ENCODE data around the gene STAT3. TPM values are rescaled to one million over a fixed set of nuclear protein-coding genes. Genes with fewer than 3 reads are reported as not detected.
A peak's percentile ranks its signal among the peaks of the same experiment; 100 is the strongest.

STAT3 gene
- total and polyA plus RNA-seq, 9 donors = 42.6 to 56.9 (median 47.7) TPM

GRCh38 chr17:42338427-42338985, 49.7 kb downstream of the STAT3 start:
- Histone ChIP-seq H3K27ac (ENCODE audit: low read length) (no peak overlapping the region), H3K36me3 (ENCODE audit: control insufficient read depth, insufficient read depth, low read length) (peaks cover 73% of the 10 kb centered on the region), H3K27me3 (ENCODE audit: control insufficient read depth, insufficient read depth, low read length) (no peaks in the 10 kb centered on the region), H3K4me1 (ENCODE audit: control insufficient read depth, insufficient read depth, low read length) (no peaks in the 10 kb centered on the region), H3K9me3 (replicated peaks; ENCODE audit: control insufficient read depth, low read depth, low read length) (no peaks in the 10 kb centered on the region), H3K4me3 (ENCODE audit: low read length) (no peak overlapping the region)
- DNase-seq = no peak
- WGBS (ENCODE audit: insufficient coverage) = 100% methylated on average over 4 of the region's 4 CpGs

GRCh38 chr17:42337442-42337841, 50.8 kb downstream of the STAT3 start:
- Histone ChIP-seq H3K27ac (ENCODE audit: low read length) (no peak overlapping the region), H3K36me3 (ENCODE audit: control insufficient read depth, insufficient read depth, low read length) (peaks cover 75% of the 10 kb centered on the region), H3K9me3 (replicated peaks; ENCODE audit: control insufficient read depth, low read depth, low read length) (no peaks in the 10 kb centered on the region), H3K27me3 (ENCODE audit: control insufficient read depth, insufficient read depth, low read length) (no peaks in the 10 kb centered on the region), H3K4me3 (ENCODE audit: low read length) (no peak overlapping the region), H3K4me1 (ENCODE audit: control insufficient read depth, insufficient read depth, low read length) (no peaks in the 10 kb centered on the region)
- DNase-seq = peak; percentile 38
- 76% methylated on average over 15 of the region's 15 CpGs for WGBS (ENCODE audit: insufficient coverage)

- H3K27ac ChIP-seq (ENCODE audit: low read length) = no peak overlapping the region
- H3K27me3 ChIP-seq (ENCODE audit: control insufficient read depth, insufficient read depth, low read length) = no peaks in the 10 kb centered on the region
- no peak overlapping the region for H3K4me3 ChIP-seq (ENCODE audit: low read length)
- H3K4me1 ChIP-seq (ENCODE audit: control insufficient read depth, insufficient read depth, low read length) = no peaks in the 10 kb centered on the region
- no peaks in the 10 kb centered on the region for H3K9me3 ChIP-seq (replicated peaks; ENCODE audit: control insufficient read depth, low read depth, low read length)
- no peak for DNase-seq
- WGBS (ENCODE audit: insufficient coverage) = no CpG with 5 or more reads among the region's 3 CpGs
- peaks cover 61% of the 10 kb centered on the region for H3K36me3 ChIP-seq (ENCODE audit: control insufficient read depth, insufficient read depth, low read length)
These were observed 53.6 kb downstream of the STAT3 start for GRCh38 chr17:42334677-42335076.

- no peaks in the 10 kb centered on the region for H3K9me3 ChIP-seq (replicated peaks; ENCODE audit: control insufficient read depth, low read depth, low read length)
- peaks cover 55% of the 10 kb centered on the region for H3K36me3 ChIP-seq (ENCODE audit: control insufficient read depth, insufficient read depth, low read length)
- H3K4me1 ChIP-seq (ENCODE audit: control insufficient read depth, insufficient read depth, low read length) = peaks cover 9% of the 10 kb centered on the region
- no peak overlapping the region for H3K4me3 ChIP-seq (ENCODE audit: low read length)
- H3K27me3 ChIP-seq (ENCODE audit: control insufficient read depth, insufficient read depth, low read length) = no peaks in the 10 kb centered on the region
- H3K27ac ChIP-seq (ENCODE audit: low read length) = no peak overlapping the region
- WGBS (ENCODE audit: insufficient coverage) = no CpG with 5 or more reads among the region's 1 CpG
- no peak for DNase-seq
These were observed 55.2 kb downstream of the STAT3 start for GRCh38 chr17:42333053-42333452.

- H3K27me3 ChIP-seq (ENCODE audit: control insufficient read depth, insufficient read depth, low read length) = no peaks in the 10 kb centered on the region
- no CpG with 5 or more reads among the region's 11 CpGs for WGBS (ENCODE audit: insufficient coverage)
- H3K36me3 ChIP-seq (ENCODE audit: control insufficient read depth, insufficient read depth, low read length) = peaks cover 49% of the 10 kb centered on the region
- DNase-seq = peak; percentile 60
- H3K9me3 ChIP-seq (replicated peaks; ENCODE audit: control insufficient read depth, low read depth, low read length) = no peaks in the 10 kb centered on the region
- no peak overlapping the region for H3K4me3 ChIP-seq (ENCODE audit: low read length)
- H3K27ac ChIP-seq (ENCODE audit: low read length) = peak overlapping the region; percentile 82
- H3K4me1 ChIP-seq (ENCODE audit: control insufficient read depth, insufficient read depth, low read length) = peaks cover 9% of the 10 kb centered on the region
These were observed 58.9 kb downstream of the STAT3 start for GRCh38 chr17:42329025-42329976.

- H3K27ac ChIP-seq (ENCODE audit: low read length) = no peak overlapping the region
- H3K9me3 ChIP-seq (replicated peaks; ENCODE audit: control insufficient read depth, low read depth, low read length) = no peaks in the 10 kb centered on the region
- peaks cover 62% of the 10 kb centered on the region for H3K36me3 ChIP-seq (ENCODE audit: control insufficient read depth, insufficient read depth, low read length)
These were observed 63.2 kb downstream of the STAT3 start for GRCh38 chr17:42325026-42325425.

GRCh38 chr17:42323268-42323773, 64.9 kb downstream of the STAT3 start:
- H3K27ac ChIP-seq (ENCODE audit: low read length) = no peak overlapping the region

More at GRCh38 chr17:42325026-42325425, 63.2 kb downstream of the STAT3 start:
- DNase-seq = no peak
- Histone ChIP-seq H3K27me3 (ENCODE audit: control insufficient read depth, insufficient read depth, low read length) (no peaks in the 10 kb centered on the region), H3K4me1 (ENCODE audit: control insufficient read depth, insufficient read depth, low read length) (peaks cover 11% of the 10 kb centered on the region), H3K4me3 (ENCODE audit: low read length) (no peak overlapping the region)
- 78% methylated on average over 3 of the region's 7 CpGs for WGBS (ENCODE audit: insufficient coverage)

GRCh38 chr17:42322382-42323267, 65.6 kb downstream of the STAT3 start:
- WGBS (ENCODE audit: insufficient coverage) = 46% methylated on average over 5 of the region's 10 CpGs
- no peak overlapping the region for H3K4me3 ChIP-seq (ENCODE audit: low read length)
- no peaks in the 10 kb centered on the region for H3K27me3 ChIP-seq (ENCODE audit: control insufficient read depth, insufficient read depth, low read length)
- no peak overlapping the region for H3K27ac ChIP-seq (ENCODE audit: low read length)
- peaks cover 71% of the 10 kb centered on the region for H3K36me3 ChIP-seq (ENCODE audit: control insufficient read depth, insufficient read depth, low read length)
- H3K9me3 ChIP-seq (replicated peaks; ENCODE audit: control insufficient read depth, low read depth, low read length) = no peaks in the 10 kb centered on the region
- DNase-seq = peak; percentile 94
- peaks cover 3% of the 10 kb centered on the region for H3K4me1 ChIP-seq (ENCODE audit: control insufficient read depth, insufficient read depth, low read length)

More at GRCh38 chr17:42323268-42323773, 64.9 kb downstream of the STAT3 start:
- no peaks in the 10 kb centered on the region for H3K27me3 ChIP-seq (ENCODE audit: control insufficient read depth, insufficient read depth, low read length)
- H3K4me3 ChIP-seq (ENCODE audit: low read length) = no peak overlapping the region
- no peaks in the 10 kb centered on the region for H3K9me3 ChIP-seq (replicated peaks; ENCODE audit: control insufficient read depth, low read depth, low read length)
- peaks cover 68% of the 10 kb centered on the region for H3K36me3 ChIP-seq (ENCODE audit: control insufficient read depth, insufficient read depth, low read length)
- H3K4me1 ChIP-seq (ENCODE audit: control insufficient read depth, insufficient read depth, low read length) = peaks cover 3% of the 10 kb centered on the region
- DNase-seq = no peak
- WGBS (ENCODE audit: insufficient coverage) = 64% methylated on average over 3 of the region's 5 CpGs

GRCh38 chr17:42321555-42321954, 66.7 kb downstream of the STAT3 start:
- Histone ChIP-seq H3K27ac (ENCODE audit: low read length) (peak overlapping the region; percentile 7), H3K9me3 (replicated peaks; ENCODE audit: control insufficient read depth, low read depth, low read length) (no peaks in the 10 kb centered on the region), H3K27me3 (ENCODE audit: control insufficient read depth, insufficient read depth, low read length) (no peaks in the 10 kb centered on the region), H3K4me1 (ENCODE audit: control insufficient read depth, insufficient read depth, low read length) (peaks cover 3% of the 10 kb centered on the region), H3K4me3 (ENCODE audit: low read length) (no peak overlapping the region), H3K36me3 (ENCODE audit: control insufficient read depth, insufficient read depth, low read length) (peaks cover 75% of the 10 kb centered on the region)
- WGBS (ENCODE audit: insufficient coverage) = 100% methylated on average over 4 of the region's 4 CpGs
- no peak for DNase-seq
